Parathyroid adenoma (tissue), 2 donors: ENCODE measurements around the gene CLDN16.

Experiments used
- H2AFZ ChIP-seq: fragments of 300-600 bp; sonication (generic); one replicate; pipeline ENCODE4 v1.7.0; 2017; ENCODE audit warnings: antibody characterized with exemption, mild to moderate bottlenecking
- H3K27ac ChIP-seq: fragments of 300-600 bp; sonication (generic); one replicate; pipeline ENCODE4 v1.7.0; 2017
- H3K27me3 ChIP-seq: fragments of 300-600 bp; sonication (generic); one replicate; pipeline ENCODE4 v1.7.0; 2017; ENCODE audit warnings: low read length; ENCODE audit not compliant: control insufficient read depth, insufficient read depth
- H3K36me3 ChIP-seq: fragments of 300-600 bp; sonication (generic); one replicate; pipeline ENCODE4 v1.7.0; 2017; ENCODE audit warnings: low read length; ENCODE audit not compliant: control insufficient read depth, insufficient read depth
- H3K4me1 ChIP-seq: fragments of 300-600 bp; sonication (generic); one replicate; pipeline ENCODE4 v1.7.0; 2017; ENCODE audit warnings: control low read depth
- H3K4me2 ChIP-seq: fragments of 300-600 bp; sonication (generic); one replicate; pipeline ENCODE4 v1.7.0; 2017; ENCODE audit warnings: low read length
- H3K4me3 ChIP-seq: fragments of 300-600 bp; sonication (generic); one replicate; pipeline ENCODE4 v1.7.0; 2017; ENCODE audit warnings: low read depth, low read length
- H3K79me2 ChIP-seq: fragments of 300-600 bp; sonication (generic); one replicate; pipeline ENCODE4 v1.7.0; 2017; ENCODE audit warnings: control low read depth
- H3K9ac ChIP-seq: fragments of 300-600 bp; sonication (generic); one replicate; pipeline ENCODE4 v1.7.0; 2017; ENCODE audit warnings: mild to moderate bottlenecking
- H3K9me3 ChIP-seq: fragments of 300-600 bp; sonication (generic); one replicate; pipeline ENCODE4 v1.7.0; 2017; ENCODE audit warnings: low read length; ENCODE audit not compliant: control insufficient read depth
- CTCF ChIP-seq: fragments of 300-600 bp; sonication (generic); IDR thresholded peaks from one replicate; pipeline ENCODE4 v1.7.0; 2017; ENCODE audit warnings: antibody characterized with exemption, mild to moderate bottlenecking
- donor health status: primary hyperparathyroidism.

CLDN16 gene

DNA sequence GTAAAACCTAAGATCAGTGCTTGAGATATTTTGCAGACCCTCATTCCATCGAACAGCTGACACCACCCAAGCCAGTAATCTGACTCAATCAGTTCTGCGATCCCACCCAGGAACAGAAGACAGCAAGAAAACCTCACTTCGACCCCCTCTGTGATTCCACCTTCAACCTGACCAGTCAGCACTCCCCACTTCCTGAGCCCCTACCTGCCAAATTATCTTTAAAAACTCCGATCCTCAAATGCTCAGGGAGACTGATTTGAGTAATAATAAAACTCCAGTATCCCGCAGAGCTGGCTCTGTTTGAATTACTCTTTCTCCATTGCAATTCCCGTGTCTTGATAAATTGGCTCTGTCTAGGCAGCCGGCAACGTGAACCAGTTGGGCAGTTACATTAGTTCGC, 25.7 kb upstream of the CLDN16 start:
- H3K9ac ChIP-seq: no peak overlapping the region
- no peaks in the 10 kb centered on the region for H3K9me3 ChIP-seq
- no peak overlapping the region for H3K27ac ChIP-seq
- H3K36me3 ChIP-seq: no peaks in the 10 kb centered on the region
- H2AFZ ChIP-seq: no peak overlapping the region
- no peaks in the 10 kb centered on the region for H3K27me3 ChIP-seq
- no peak for TF ChIP-seq CTCF
- H3K4me2 ChIP-seq: no peak overlapping the region
- H3K79me2 ChIP-seq: no peaks in the 10 kb centered on the region
- no peak overlapping the region for H3K4me3 ChIP-seq
- H3K4me1 ChIP-seq: no peaks in the 10 kb centered on the region

DNA sequence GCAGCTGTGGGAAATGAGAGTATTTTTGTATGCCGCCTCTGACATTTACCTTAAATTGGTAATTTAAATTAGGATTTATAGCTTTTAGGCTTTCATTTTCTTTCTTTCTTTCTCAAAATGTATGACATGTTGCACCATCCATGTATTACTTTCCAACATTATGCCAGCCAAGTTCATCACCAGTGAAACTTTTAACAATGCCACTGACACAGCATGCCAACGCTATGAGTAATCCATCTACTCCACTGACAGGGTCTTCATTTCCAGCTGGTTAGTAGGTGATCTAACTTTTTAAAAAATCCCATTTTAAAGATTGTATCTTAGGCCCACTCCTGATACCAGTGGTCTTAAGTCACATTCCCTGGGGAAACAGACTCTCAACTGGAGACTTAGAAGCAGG, 21.8 kb upstream of the CLDN16 start:
- Histone ChIP-seq H3K36me3 (no peaks in the 10 kb centered on the region), H3K4me2 (no peak overlapping the region), H3K9me3 (no peaks in the 10 kb centered on the region), H2AFZ (no peak overlapping the region), H3K4me3 (no peak overlapping the region), H3K27me3 (no peaks in the 10 kb centered on the region), H3K9ac (no peak overlapping the region), H3K27ac (no peak overlapping the region), H3K79me2 (no peaks in the 10 kb centered on the region), H3K4me1 (no peaks in the 10 kb centered on the region)
- TF ChIP-seq CTCF: no peak

- Histone ChIP-seq H3K4me1 (no peaks in the 10 kb centered on the region), H3K27ac (no peak overlapping the region), H3K9me3 (no peaks in the 10 kb centered on the region), H2AFZ (no peak overlapping the region), H3K79me2 (no peaks in the 10 kb centered on the region), H3K4me3 (no peak overlapping the region), H3K36me3 (no peaks in the 10 kb centered on the region), H3K9ac (no peak overlapping the region), H3K27me3 (no peaks in the 10 kb centered on the region), H3K4me2 (no peak overlapping the region)
- no peak for TF ChIP-seq CTCF
These were observed 19.1 kb upstream of the CLDN16 start for GRCh38 chr3:190368881-190369280.

DNA sequence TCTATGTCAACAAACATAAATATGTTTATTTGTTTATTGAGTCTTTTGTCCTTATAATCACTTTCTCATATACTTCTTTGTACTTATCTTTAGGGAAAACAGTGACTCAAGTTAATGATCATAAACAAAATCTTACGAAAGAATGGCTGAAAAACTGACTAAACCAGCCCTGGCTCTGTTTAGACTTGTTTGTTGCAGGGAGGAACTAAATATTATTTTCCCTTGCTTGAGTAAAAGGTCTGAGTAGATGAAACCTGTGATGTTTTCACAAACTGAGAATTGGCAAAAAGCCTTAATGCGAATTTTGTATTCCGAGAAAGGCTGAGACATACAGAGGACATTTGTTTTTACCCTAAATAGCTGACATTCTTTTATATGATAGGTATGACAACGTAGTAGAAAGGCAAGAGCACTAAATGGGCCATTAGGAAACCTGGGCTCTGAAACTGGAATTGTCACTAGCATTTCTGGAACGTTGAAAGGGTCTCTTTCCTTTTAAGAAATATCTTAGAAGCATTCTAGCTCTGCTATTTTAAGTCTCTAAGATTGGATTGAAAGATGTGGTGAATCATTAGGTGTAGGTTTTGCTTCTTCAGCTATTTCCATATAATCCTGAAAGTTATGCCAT, 18.2 kb upstream of the CLDN16 start:
- no peaks in the 10 kb centered on the region for H3K27me3 ChIP-seq
- H3K27ac ChIP-seq: no peak overlapping the region
- no peaks in the 10 kb centered on the region for H3K79me2 ChIP-seq
- H3K4me2 ChIP-seq: no peak overlapping the region
- no peaks in the 10 kb centered on the region for H3K36me3 ChIP-seq
- no peaks in the 10 kb centered on the region for H3K4me1 ChIP-seq
- H3K9me3 ChIP-seq: no peaks in the 10 kb centered on the region
- no peak overlapping the region for H2AFZ ChIP-seq
- H3K4me3 ChIP-seq: no peak overlapping the region
- H3K9ac ChIP-seq: no peak overlapping the region
- TF ChIP-seq CTCF: no peak

DNA sequence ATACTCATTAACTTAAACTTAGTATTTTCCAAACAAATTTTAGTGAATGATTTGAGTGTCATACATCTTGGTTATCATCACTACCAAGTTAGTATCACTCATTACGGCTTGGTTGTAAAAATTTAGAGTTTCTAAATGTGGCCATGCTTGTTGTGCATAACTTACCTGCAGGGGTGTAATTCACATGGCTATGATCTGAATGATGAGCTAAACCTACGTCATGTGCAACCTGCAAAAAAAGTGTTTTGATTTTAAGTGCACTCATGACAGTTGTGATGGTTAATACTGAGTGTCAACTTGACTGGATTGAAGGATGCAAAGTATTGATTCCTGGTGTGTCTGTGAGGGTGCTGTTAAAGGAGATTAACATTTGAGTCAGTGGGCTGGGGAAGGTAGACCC, 17.6 kb upstream of the CLDN16 start:
- no peak overlapping the region for H3K27ac ChIP-seq
- no peak for TF ChIP-seq CTCF
- H3K4me3 ChIP-seq: no peak overlapping the region
- H3K9ac ChIP-seq: no peak overlapping the region
- no peaks in the 10 kb centered on the region for H3K27me3 ChIP-seq
- no peaks in the 10 kb centered on the region for H3K36me3 ChIP-seq
- H3K9me3 ChIP-seq: no peaks in the 10 kb centered on the region
- H2AFZ ChIP-seq: no peak overlapping the region
- no peak overlapping the region for H3K4me2 ChIP-seq
- no peaks in the 10 kb centered on the region for H3K79me2 ChIP-seq
- H3K4me1 ChIP-seq: no peaks in the 10 kb centered on the region
